NT2/D1 (cell line): Measurements from ENCODE around the gene HHIPL1.

Source experiments
- SUZ12 ChIP-seq: IDR thresholded peaks from 2 replicates; pipeline ENCODE4 v1.6.1; 2011; ENCODE audit not compliant: insufficient read length, insufficient read depth; ENCODE audit errors: extremely low read depth
- YY1 ChIP-seq: IDR thresholded peaks from 2 replicates; pipeline ENCODE4 v1.6.1; 2011; ENCODE audit not compliant: insufficient read length, insufficient read depth
- ZNF274 ChIP-seq: IDR thresholded peaks from 2 replicates; pipeline ENCODE4 v1.6.1; 2011; ENCODE audit warnings: mild to moderate bottlenecking, low read depth, low read length

- no peak for TF ChIP-seq SUZ12
- no peak for TF ChIP-seq YY1
- no peak for TF ChIP-seq ZNF274
These were observed 46.9 kb upstream of the HHIPL1 start for GRCh38 chr14:99597911-99598600.
